NCI-H446 (cell line): ENCODE data around the gene COL1A2.

Experiments used
- DNase-seq, 2 experiments: peaks; one replicate each; lab custom pipeline; 2025; lab: John Stamatoyannopoulos, UW

Gene COL1A2

DNA sequence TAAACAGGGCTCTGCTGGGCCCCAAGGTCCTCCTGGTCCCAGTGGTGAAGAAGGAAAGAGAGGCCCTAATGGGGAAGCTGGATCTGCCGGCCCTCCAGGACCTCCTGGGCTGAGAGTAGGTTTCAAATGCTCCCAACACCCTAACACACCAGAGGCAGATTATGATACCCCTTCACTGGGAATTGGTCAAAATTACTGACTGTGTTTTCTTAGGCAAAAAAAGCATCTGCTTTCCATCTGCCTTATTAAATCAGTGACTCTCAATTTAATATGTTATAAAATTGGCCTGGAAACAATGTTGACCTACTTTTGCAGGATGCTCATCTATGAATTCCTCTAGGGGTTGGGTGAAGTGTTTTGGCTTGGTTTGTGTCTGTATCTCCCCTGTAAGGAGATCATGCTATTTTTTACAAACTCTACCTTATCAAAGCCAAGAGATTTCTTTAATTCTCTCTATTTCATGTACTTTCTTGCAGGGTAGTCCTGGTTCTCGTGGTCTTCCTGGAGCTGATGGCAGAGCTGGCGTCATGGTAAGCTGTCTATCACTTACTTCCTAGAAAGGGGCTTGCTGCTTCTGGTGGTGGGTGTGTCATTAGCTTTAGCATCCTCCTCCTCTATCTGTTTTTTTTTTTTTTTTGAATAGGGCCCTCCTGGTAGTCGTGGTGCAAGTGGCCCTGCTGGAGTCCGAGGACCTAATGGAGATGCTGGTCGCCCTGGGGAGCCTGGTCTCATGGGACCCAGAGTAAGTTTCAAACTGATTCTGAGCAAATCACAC, 15.9 kb downstream of the COL1A2 start:
- DNase-seq, result no peak

DNA sequence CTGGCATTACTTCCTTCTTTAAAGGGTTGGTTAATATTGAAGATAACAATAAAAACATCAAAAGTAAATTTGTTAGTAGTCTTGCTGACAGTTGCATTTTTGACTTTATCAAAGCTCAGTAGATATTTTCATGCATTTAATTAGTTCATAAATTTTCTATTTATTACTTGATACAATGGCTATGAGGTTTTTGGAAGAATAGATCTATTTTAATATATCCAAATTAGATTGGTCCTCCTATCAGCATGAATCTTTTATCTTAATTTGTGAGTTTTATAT, 16.4 kb downstream of the COL1A2 start:
- DNase-seq, result no peak

DNA sequence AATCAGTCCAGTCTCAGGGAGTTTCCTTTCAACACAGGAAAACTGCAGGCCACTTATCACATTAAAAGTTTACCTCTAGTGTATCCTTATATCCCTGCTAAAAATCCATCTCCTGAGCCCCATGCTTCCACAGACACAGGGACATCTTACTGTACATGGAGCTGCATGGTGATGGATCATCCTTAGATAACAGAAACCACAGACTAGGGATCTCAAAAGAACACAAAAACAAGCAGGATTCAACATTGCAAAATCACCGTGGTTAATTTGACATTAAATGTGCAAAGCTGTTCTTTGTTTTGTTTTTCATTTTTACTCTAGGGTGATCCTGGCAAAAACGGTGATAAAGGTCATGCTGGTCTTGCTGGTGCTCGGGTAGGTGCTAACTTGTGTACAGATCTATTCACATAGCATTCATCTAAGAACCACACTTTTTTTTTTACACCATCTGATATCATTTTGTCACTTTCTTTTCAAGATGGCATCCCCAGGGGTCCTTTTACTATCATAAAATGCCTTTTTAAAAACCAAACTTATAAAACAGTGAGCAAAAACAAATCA, 18.1 kb downstream of the COL1A2 start:
- DNase-seq, result no peak

DNA sequence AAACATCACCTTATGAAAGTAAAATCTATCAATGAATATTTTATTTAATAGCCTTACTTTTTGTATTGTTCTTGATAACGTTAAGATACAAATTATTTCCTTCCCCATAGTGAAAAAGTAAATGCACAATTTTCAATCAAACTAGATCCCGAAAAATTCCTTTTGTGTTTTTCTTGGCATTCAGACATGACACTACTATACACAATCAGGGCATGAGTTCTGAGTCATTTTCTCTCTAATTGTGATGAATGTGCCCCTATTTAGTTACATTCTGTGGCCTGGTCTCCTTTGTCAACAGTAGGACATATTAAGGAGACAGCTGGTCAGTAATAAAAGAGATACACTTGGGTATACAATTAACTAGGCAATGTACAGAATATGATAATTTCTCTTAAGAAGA, 19.8 kb downstream of the COL1A2 start:
- DNase-seq, result peak in 1 of 2 experiments; percentile 58

DNA sequence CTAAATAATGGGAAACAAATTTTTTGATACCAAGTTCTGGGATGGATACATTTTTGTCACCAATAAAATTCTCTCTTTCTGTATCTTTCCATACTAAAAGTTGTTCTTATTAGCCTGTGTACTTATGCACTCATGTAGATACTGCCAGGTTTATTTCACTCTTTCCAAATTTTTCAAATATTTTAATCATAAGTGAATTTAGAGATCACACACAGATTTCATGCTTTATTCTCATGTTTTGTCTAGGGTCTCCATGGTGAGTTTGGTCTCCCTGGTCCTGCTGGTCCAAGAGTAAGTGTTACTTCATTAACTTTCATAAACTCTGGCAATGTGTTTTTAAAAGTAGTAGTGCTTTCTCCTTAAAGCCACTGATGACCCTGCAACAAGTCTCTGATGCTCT, 20.3 kb downstream of the COL1A2 start:
- DNase-seq, result no peak

DNA sequence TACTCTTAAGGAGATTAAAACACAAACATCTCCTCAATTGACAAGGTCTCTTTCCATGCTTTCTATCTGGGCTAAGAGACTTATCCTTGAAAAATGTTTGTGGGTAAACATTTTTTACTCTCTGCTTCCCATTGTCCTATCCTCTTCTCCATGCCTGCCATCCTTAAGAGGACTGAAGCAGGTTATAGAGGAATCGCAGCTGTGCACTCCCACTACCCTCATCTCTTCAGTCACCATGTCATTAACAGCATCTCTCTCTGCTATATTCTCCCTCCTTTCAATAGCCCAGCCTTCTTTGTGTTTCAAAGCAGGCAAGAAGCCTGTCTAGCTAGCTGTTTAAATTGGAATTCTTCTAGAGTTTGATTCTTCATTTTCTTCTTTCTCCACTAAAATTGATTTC, 22.6 kb downstream of the COL1A2 start:
- DNase-seq, result no peak

DNA sequence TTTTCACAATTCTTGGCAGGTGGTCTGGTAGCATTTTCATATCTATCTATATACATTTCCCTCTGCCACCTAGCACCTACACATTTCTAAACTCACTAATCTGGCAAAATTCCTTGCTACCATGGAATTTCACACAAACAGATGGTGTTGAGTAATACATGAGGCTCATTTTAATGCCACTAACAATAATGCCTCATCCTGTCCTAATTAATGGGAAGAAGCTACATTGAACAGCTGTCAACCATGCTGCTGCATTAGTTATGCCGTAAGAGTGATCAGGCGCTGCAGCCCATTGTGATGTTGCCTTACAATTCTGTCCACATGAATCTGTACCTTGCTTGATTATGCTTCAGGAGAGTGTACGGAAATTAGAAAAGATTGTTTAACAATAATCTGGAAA, 23.2 kb downstream of the COL1A2 start:
- DNase-seq, result peak; percentile 10 to 49

DNA sequence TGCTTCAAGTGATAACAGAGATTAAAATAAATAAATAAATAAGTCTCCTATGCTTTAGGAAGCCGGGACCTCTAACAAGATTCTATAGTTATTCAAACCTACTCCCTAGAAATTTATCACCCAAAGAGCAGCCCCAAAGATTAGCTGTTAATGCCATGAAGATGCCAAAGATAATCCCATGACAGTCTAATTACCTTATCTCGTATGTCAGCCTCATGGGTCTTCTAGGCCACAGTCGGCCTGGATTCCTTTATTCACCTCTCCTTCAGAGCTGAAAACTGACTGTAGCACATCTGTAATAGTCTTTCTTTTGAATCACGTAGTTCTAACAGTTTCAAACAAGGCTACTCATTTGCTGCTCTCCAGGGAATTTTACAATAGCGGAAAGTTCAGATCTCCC, 24.2 kb downstream of the COL1A2 start:
- no peak for DNase-seq

DNA sequence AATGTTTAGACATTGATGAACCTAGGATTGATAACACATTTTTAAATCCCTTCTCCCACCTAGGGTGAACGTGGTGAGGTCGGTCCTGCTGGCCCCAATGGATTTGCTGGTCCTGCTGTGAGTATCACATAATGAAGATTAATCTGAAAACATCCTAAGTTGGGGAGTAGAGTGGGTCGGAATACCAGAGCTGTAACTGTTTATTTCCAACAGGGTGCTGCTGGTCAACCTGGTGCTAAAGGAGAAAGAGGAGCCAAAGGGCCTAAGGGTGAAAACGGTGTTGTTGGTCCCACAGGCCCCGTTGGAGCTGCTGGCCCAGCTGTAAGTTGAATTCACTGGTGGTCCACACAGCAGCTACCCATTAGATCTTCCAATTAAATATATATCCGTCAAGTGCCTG, 25.6 kb downstream of the COL1A2 start:
- DNase-seq, result no peak

DNA sequence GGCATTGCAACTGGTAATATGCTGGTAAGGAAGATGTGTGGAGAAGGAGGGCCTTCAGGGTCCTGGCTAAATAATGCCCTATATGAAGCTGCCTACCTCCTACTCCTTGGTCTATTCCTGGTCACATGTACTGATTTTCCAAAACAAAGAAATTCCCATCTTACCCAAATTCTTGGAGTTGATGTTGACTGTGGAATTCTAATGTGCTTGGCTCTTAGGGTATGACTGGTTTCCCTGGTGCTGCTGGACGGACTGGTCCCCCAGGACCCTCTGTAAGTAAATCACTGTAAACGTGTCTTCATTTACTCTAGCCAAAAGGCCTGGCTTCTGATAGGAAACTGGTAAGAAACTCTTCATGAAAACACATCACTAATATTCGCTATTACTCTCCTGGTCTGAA, 27.0 kb downstream of the COL1A2 start:
- DNase-seq, result no peak

DNA sequence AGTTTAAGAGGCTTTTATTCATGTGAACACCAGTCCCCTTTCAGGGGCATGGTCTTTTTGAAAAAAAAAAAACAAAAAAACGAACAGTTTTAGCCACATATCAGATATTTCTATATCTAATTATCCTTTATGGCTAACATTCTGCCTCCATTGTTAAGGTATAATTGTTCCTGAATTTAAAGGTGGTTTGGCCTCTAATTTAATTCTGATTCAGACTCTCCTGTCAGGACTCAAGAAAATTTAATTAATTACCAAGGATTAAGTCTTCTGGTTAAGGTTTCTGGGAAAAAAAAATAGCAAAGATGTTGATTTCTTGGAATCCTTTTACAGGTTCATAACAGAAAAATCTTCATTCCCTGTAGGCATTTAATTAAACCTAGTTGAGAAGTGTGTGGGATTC, 27.4 kb downstream of the COL1A2 start:
- no peak for DNase-seq

DNA sequence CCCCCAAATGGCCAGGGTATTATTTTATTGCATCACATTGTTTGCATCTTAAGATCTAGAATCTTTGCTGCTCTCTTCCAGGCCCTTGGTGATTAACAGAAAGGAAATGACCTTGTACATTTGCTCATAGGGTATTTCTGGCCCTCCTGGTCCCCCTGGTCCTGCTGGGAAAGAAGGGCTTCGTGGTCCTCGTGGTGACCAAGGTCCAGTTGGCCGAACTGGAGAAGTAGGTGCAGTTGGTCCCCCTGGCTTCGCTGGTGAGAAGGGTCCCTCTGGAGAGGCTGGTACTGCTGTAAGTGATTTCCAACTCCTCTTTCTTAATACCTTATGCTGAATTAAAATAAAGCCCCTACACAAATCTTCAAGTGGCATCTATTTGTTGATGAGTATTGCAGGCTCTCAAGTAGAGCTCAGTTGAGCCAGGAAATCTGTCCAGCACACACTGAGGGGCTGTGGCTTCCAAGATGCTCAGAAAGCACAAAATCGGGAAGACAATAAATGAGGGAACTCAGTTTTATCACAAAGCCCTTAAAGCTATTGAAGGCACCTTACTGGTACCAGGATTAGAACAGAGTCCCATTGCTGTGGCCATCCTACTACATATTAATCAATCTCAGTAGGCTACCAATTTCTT, 28.2 kb downstream of the COL1A2 start:
- no peak for DNase-seq

DNA sequence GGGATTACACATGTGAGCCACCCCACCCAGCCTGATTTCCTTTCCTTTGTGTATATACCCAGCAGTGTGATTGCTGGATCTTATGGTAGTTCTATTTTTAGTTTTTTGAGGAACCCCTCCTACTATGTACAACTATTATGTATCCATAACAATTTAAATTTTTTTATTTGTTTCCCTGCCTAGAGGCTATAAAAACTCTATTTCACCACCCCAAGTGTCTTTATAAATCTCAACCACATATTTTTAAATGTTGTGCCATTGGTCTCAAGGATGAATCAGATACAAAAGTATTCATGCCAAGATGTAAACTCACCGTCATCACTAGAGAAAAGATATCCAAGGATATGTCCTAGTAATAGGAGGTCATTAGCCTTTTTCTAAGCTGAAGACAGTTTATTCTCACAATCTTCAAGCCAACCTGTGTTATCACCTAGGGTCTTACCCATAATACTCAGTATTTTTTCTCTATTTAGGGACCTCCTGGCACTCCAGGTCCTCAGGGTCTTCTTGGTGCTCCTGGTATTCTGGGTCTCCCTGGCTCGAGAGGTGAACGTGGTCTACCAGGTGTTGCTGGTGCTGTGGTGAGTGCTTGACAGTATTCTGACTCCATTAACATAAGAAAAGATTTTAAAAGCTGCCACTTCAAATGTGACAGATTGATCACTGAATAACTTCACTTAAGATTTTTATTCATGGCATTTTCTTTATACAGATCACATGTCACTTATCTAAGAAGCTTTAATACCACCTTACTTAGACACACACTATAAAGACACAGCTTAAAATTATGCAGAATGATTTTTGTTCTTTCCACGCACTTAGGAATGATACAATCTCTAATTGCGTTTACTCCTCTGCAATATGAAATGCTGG, 29.4 kb downstream of the COL1A2 start:
- DNase-seq, result no peak

DNA sequence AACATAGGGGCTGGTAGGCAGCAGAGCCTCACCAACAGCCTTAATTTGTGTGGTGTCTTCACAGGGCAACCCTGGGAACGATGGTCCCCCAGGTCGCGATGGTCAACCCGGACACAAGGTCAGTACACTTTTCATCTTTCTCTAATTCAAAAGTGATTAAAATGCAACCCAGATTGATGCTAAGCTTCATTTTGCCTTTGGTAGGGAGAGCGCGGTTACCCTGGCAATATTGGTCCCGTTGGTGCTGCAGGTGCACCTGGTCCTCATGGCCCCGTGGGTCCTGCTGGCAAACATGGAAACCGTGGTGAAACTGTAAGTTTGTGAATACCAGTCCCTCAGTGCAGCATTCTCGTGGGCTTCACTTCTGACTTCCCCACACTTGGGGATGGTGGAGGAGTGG, 30.9 kb downstream of the COL1A2 start:
- DNase-seq, result no peak

DNA sequence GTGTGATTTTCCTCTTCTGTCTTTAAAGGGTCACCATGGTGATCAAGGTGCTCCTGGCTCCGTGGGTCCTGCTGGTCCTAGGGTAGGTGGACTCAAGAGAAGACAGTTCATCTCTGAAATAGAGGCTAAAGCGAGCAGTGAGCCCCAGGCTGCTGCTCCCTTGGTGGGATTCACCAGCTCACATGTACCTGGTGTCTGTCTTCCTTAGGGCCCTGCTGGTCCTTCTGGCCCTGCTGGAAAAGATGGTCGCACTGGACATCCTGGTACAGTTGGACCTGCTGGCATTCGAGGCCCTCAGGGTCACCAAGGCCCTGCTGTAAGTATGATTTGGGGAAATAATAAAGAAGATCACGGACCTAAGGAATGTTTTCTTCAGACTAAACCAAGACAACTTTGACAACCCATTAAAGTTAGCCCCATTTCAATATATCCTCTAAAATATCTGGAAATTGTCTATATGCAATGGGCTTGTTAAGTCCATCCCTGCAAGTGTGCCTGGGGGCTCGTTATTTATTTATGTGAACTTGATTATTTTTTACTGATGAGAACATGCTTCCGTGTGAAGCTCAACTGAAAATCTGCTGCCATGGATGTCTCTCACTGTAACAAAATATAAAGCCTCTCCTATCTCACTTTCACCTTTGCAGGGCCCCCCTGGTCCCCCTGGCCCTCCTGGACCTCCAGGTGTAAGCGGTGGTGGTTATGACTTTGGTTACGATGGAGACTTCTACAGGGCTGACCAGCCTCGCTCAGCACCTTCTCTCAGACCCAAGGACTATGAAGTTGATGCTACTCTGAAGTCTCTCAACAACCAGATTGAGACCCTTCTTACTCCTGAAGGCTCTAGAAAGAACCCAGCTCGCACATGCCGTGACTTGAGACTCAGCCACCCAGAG, 32.5 kb downstream of the COL1A2 start:
- DNase-seq, result no peak

DNA sequence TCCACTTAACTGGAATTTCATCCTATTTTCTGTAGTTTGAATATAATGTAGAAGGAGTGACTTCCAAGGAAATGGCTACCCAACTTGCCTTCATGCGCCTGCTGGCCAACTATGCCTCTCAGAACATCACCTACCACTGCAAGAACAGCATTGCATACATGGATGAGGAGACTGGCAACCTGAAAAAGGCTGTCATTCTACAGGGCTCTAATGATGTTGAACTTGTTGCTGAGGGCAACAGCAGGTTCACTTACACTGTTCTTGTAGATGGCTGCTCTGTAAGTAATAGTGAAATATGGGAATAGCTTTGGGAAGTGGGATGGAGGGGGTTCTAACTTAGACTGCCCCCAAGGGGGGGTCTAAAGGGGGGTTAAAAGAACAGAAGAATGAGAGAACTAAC, 34.5 kb downstream of the COL1A2 start:
- no peak for DNase-seq

DNA sequence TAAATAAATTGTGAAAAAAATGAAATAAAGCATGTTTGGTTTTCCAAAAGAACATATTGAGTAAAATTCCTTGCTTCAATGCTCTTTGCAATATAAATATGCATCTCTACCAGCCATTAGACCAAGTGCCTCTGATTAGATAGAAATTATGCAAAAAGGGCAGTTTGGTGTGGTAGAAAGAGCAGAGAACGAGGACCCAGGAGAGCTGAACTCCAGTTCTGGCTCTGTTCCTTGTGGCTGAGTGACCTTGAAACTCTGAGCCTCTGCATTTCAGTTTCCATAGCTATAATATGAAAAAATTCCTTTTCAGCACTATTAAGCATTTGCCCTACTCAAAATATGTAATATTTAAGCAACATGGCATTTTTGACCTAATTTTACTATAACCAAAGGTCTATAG, 36.5 kb downstream of the COL1A2 start:
- DNase-seq, result no peak

DNA sequence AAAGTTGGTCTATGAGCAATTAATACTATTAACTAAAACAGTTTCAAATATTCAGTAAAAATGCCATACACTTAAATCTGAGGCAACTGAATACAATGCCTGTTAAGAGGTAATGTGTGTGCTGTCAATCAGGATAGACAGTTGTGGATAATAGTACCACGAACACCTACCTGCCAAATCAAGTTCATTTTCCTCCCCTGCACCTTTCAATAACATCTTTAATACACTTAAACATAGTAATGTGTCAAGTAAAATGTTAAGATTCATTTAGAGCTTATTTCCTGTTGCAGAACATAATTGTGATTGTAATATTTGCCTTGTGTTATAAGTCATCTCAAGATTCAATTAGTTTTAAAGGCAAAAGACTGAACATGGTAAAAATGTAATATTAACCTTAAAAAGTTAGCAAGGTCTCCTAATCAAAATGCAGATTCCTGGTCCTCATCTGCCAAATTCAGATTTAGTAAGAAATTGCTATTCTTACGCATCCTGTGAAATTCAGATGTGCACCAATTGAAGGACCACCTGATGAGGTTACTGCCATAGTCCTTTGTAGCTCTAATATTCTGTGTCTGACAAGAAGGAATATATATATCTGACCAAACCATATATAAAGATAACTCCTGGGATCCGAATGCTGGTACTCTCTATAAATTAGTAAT, 37.1 kb downstream of the COL1A2 start:
- no peak for DNase-seq

DNA sequence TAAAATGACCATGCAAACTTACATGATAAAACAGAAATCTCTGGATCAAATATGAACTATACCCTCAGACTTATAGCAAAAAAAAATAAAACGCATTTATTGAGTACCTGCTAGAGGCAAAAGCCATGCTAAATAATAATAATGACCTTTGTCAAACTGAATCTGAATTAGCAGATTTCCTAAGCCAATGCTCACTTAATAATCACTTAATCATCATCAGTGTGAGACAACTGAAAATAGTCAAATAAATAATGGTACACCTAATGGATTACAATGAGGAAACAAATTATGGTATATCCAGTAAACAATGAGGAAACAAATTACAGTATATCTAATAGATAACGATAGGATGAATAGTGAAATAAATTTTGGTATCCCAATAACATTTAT, 37.6 kb downstream of the COL1A2 start:
- no peak for DNase-seq

DNA sequence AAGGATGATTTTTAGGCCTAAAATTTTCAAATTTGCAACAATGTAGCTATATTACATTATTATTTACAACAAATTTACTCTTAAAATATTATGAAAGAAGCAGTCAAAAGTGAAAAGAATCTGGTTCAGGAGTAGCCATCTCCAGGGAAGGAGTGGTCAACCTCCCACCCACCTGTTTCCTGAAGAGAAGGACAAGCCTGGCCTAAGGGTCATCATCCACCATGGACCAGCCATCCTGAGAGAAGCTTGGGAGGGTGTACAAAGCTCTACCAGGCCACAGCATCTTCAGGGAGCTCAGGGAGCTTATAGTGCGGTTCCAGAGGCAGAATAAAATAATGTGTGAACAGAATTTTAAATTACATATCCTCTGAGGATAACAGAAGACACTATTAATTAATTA, 38.1 kb downstream of the COL1A2 start:
- no peak for DNase-seq

DNA sequence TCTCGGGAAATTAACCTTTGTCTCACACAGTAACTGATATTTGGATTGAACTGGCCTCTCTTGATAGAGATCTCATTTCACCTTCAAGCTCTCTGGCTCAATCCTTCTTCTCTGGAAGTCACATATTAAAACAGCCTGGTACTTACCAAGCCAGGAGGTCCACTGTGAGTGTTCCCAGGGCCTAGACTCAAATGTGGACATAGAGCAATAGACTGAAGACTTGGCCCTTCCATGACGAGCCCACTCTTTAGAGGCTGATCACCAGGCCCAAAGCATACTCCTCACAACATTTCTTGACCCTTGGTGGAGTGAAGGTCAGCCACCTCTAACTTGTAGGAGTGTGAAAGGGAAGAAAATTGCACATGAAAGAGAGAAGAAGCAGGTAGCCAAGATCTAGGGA, 38.5 kb downstream of the COL1A2 start:
- no peak for DNase-seq
